Neural cell (in vitro differentiated cells): Measurements from ENCODE around the gene CELF4. TPM values are rescaled to one million over a fixed set of nuclear protein-coding genes. Genes with fewer than 3 reads are reported as not detected.

Experiments
- H2AFZ ChIP-seq: fragments of 200-600, 300-800 bp; sonication (generic), shearing (Covaris generic); 2 replicates; pipeline ENCODE4 v1.6.0; 2014; ENCODE audit warnings: low read depth, mild to moderate bottlenecking, antibody characterized with exemption, low read length, moderate library complexity
- H3F3A ChIP-seq: fragments of 200-600 bp; shearing (Covaris generic); 2 replicates; pipeline ENCODE4 v1.6.1; 2016; ENCODE audit warnings: mild to moderate bottlenecking, moderate library complexity, mixed read lengths, antibody characterized with exemption, low read length; ENCODE audit not compliant: insufficient read depth, poor library complexity, severe bottlenecking
- H3K27ac ChIP-seq: fragments of 200-600, 300-800 bp; sonication (generic), shearing (Covaris generic); 2 replicates; pipeline ENCODE4 v1.5.1; 2014; ENCODE audit warnings: mild to moderate bottlenecking, low read length, moderate library complexity
- H3K27me3 ChIP-seq: fragments of 300-800, 200-600 bp; sonication (generic), shearing (Covaris generic); 2 replicates; pipeline ENCODE4 v1.6.0; 2014; ENCODE audit warnings: mild to moderate bottlenecking, low read depth, low read length, moderate library complexity; ENCODE audit not compliant: insufficient read depth
- H3K36me3 ChIP-seq: fragments of 300-800, 200-600 bp; sonication (generic), shearing (Covaris generic); 2 replicates; pipeline ENCODE4 v1.5.1; 2014; ENCODE audit warnings: mild to moderate bottlenecking, antibody characterized with exemption, low read length, moderate library complexity; ENCODE audit not compliant: insufficient read depth
- H3K4me2 ChIP-seq: fragments of 300-800, 200-600 bp; sonication (generic), shearing (Covaris generic); 2 replicates; pipeline ENCODE4 v1.6.0; 2014; ENCODE audit warnings: mild to moderate bottlenecking, low read length
- H3K4me3 ChIP-seq: fragments of 300-800, 200-600 bp; sonication (generic), shearing (Covaris generic); 2 replicates; pipeline ENCODE4 v1.5.1; 2014; ENCODE audit warnings: mild to moderate bottlenecking, low read length, moderate library complexity
- H3K79me2 ChIP-seq: fragments of 200-600 bp; shearing (Covaris generic); replicated peaks from 2 replicates; pipeline ENCODE4 v1.6.0; 2014; ENCODE audit warnings: mild to moderate bottlenecking, low read length, moderate library complexity; ENCODE audit not compliant: insufficient read depth
- H3K9ac ChIP-seq: fragments of 300-800, 200-600 bp; sonication (generic), shearing (Covaris generic); 2 replicates; pipeline ENCODE4 v1.6.1; 2016; ENCODE audit warnings: mild to moderate bottlenecking, low read length, mixed read lengths
- H3K9me2 ChIP-seq: fragments of 200-600 bp; shearing (Covaris generic); 2 replicates; pipeline ENCODE4 v1.6.1; 2016; ENCODE audit warnings: mild to moderate bottlenecking, low read length, mixed read lengths; ENCODE audit not compliant: insufficient read depth
- H3K9me3 ChIP-seq: fragments of 200-600, 300-800 bp; sonication (generic), shearing (Covaris generic); 2 replicates; pipeline ENCODE4 v1.6.1; 2016; ENCODE audit warnings: mild to moderate bottlenecking, mixed run types, low read length, moderate library complexity, mixed read lengths
- H4K20me1 ChIP-seq: fragments of 200-600 bp; shearing (Covaris generic); 2 replicates; pipeline ENCODE4 v1.6.1; 2016; ENCODE audit warnings: mild to moderate bottlenecking, mixed run types; ENCODE audit not compliant: insufficient read depth
- EP300 ChIP-seq: fragments of 450-650 bp; conservative IDR thresholded peaks from 2 replicates; pipeline ENCODE4 v1.6.1; 2014; ENCODE audit warnings: antibody characterized with exemption, mild to moderate bottlenecking, moderate library complexity; ENCODE audit not compliant: poor library complexity, severe bottlenecking
- EZH2 ChIP-seq: fragments of 200-600, 300-800 bp; shearing (Covaris generic), sonication (generic); IDR thresholded peaks from 2 replicates; pipeline ENCODE4 v1.6.1; 2014; ENCODE audit warnings: antibody characterized with exemption, low read length, borderline replicate concordance, mild to moderate bottlenecking; ENCODE audit not compliant: insufficient read depth, poor library complexity, severe bottlenecking
- MXI1 ChIP-seq: fragments of 450-650 bp; conservative IDR thresholded peaks from 2 replicates; pipeline ENCODE4 v1.6.1; 2014; ENCODE audit warnings: antibody characterized with exemption, mild to moderate bottlenecking; ENCODE audit not compliant: poor library complexity, severe bottlenecking
- POLR2AphosphoS5 ChIP-seq: IDR thresholded peaks from 2 replicates; pipeline ENCODE4 v1.6.1; 2012
- RAD21 ChIP-seq: fragments of 450-650 bp; conservative IDR thresholded peaks from 2 replicates; pipeline ENCODE4 v1.6.1; 2014; ENCODE audit warnings: antibody characterized with exemption, mild to moderate bottlenecking, moderate library complexity
- SMC3 ChIP-seq: fragments of 450-650 bp; conservative IDR thresholded peaks from 2 replicates; pipeline ENCODE4 v1.6.1; 2014; ENCODE audit warnings: antibody characterized with exemption, mild to moderate bottlenecking, moderate library complexity; ENCODE audit not compliant: poor library complexity
- TAF1 ChIP-seq: IDR thresholded peaks from 2 replicates; pipeline ENCODE4 v1.6.1; 2012; ENCODE audit warnings: low read depth
- polyA plus RNA-seq: library from polyadenylated mRNA; depleted of rRNA; stranded (reverse); fragments of >200 nt; gene quantifications from 2 replicates; pipeline ENCODE4 v1.2.3, GENCODE V29; 2014
- TF ChIP-seq, protein P1 (sequence below): fragments of 450-650 bp; IDR thresholded peaks from 2 replicates; pipeline ENCODE4 v1.5.1; 2014; ENCODE audit warnings: antibody characterized with exemption, mild to moderate bottlenecking, moderate library complexity; ENCODE audit not compliant: poor library complexity, severe bottlenecking
- TF ChIP-seq, protein P2 (sequence below): IDR thresholded peaks from 2 replicates; pipeline ENCODE4 v1.6.1; 2012; ENCODE audit warnings: borderline replicate concordance

CELF4 gene
- polyA plus RNA-seq, 1 donor from 2014 or later = 191 TPM

- no peak overlapping the region for H3K4me2 ChIP-seq
- H3K9me2 ChIP-seq = no peaks in the 10 kb centered on the region
- H3K4me3 ChIP-seq = no peak overlapping the region
- no peaks in the 10 kb centered on the region for H4K20me1 ChIP-seq
- H3K9ac ChIP-seq = no peak overlapping the region
- H3F3A ChIP-seq = no peaks in the 10 kb centered on the region
- H3K36me3 ChIP-seq = no peaks in the 10 kb centered on the region
- no peak overlapping the region for H2AFZ ChIP-seq
- H3K27ac ChIP-seq = no peak overlapping the region
- H3K27me3 ChIP-seq = peaks cover 6% of the 10 kb centered on the region
- no peaks in the 10 kb centered on the region for H3K9me3 ChIP-seq
- H3K79me2 ChIP-seq = peaks cover 7% of the 10 kb centered on the region
- no peak for TF ChIP-seq MXI1
- TF ChIP-seq EP300 = peak; percentile 13
These were observed 43.8 kb downstream of the CELF4 start for GRCh38 chr18:37521510-37522465.

DNA sequence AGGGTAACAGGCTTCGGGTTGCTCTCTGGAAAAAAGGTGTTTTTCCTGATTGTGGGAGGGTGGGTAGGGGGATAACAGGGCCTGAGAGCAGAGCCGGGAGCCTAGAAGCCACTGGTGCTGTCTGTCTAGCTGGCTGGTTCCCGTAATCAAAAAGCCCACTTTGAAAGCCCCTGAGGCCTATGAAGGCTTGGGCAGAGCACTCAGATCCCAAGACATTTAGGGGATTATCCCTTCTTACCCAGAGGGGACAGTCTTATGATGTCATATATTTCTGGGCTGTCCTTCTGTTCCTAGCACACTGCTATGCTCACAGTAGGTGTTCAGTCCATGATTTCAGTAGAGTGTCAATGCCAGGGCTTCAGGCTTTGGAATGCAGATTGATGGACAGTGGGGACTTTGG, 45.1 kb downstream of the CELF4 start:
- TF ChIP-seq, protein P1, sequence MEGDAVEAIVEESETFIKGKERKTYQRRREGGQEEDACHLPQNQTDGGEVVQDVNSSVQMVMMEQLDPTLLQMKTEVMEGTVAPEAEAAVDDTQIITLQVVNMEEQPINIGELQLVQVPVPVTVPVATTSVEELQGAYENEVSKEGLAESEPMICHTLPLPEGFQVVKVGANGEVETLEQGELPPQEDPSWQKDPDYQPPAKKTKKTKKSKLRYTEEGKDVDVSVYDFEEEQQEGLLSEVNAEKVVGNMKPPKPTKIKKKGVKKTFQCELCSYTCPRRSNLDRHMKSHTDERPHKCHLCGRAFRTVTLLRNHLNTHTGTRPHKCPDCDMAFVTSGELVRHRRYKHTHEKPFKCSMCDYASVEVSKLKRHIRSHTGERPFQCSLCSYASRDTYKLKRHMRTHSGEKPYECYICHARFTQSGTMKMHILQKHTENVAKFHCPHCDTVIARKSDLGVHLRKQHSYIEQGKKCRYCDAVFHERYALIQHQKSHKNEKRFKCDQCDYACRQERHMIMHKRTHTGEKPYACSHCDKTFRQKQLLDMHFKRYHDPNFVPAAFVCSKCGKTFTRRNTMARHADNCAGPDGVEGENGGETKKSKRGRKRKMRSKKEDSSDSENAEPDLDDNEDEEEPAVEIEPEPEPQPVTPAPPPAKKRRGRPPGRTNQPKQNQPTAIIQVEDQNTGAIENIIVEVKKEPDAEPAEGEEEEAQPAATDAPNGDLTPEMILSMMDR = no peak
- TF ChIP-seq MXI1 (no peak), RAD21 (no peak), SMC3 (no peak), EZH2 (no peak), EP300 (no peak), POLR2AphosphoS5 (no peak), TAF1 (no peak)
- TF ChIP-seq, protein P2, sequence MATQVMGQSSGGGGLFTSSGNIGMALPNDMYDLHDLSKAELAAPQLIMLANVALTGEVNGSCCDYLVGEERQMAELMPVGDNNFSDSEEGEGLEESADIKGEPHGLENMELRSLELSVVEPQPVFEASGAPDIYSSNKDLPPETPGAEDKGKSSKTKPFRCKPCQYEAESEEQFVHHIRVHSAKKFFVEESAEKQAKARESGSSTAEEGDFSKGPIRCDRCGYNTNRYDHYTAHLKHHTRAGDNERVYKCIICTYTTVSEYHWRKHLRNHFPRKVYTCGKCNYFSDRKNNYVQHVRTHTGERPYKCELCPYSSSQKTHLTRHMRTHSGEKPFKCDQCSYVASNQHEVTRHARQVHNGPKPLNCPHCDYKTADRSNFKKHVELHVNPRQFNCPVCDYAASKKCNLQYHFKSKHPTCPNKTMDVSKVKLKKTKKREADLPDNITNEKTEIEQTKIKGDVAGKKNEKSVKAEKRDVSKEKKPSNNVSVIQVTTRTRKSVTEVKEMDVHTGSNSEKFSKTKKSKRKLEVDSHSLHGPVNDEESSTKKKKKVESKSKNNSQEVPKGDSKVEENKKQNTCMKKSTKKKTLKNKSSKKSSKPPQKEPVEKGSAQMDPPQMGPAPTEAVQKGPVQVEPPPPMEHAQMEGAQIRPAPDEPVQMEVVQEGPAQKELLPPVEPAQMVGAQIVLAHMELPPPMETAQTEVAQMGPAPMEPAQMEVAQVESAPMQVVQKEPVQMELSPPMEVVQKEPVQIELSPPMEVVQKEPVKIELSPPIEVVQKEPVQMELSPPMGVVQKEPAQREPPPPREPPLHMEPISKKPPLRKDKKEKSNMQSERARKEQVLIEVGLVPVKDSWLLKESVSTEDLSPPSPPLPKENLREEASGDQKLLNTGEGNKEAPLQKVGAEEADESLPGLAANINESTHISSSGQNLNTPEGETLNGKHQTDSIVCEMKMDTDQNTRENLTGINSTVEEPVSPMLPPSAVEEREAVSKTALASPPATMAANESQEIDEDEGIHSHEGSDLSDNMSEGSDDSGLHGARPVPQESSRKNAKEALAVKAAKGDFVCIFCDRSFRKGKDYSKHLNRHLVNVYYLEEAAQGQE = no peak
- Histone ChIP-seq H3K9ac (no peak overlapping the region), H3K27me3 (peaks cover 6% of the 10 kb centered on the region), H3K9me3 (no peaks in the 10 kb centered on the region), H3F3A (no peaks in the 10 kb centered on the region), H3K9me2 (no peaks in the 10 kb centered on the region), H3K4me2 (no peak overlapping the region), H3K4me3 (no peak overlapping the region), H3K79me2 (peaks cover 7% of the 10 kb centered on the region), H3K36me3 (no peaks in the 10 kb centered on the region), H4K20me1 (no peaks in the 10 kb centered on the region), H2AFZ (no peak overlapping the region), H3K27ac (no peak overlapping the region)
